DOHH2 (cell line): Measurements from ENCODE around the gene U2AF2.

Experiments used
- H3F3A ChIP-seq: fragments of 200-600 bp; sonication (generic), shearing (Covaris generic); 2 replicates; pipeline ENCODE4 v1.6.0; 2016; ENCODE audit warnings: antibody characterized with exemption, mild to moderate bottlenecking; ENCODE audit not compliant: control insufficient read depth, insufficient read depth
- H3K27ac ChIP-seq: fragments of 200-600 bp; sonication (generic); 2 replicates; pipeline ENCODE4 v1.5.1; 2014; ENCODE audit warnings: low read depth, mild to moderate bottlenecking, low read length, moderate library complexity
- H3K27me3 ChIP-seq: fragments of 200-600 bp; sonication (generic); 2 replicates; pipeline ENCODE4 v1.6.1; 2014; ENCODE audit warnings: mild to moderate bottlenecking, low read length, mixed read lengths; ENCODE audit not compliant: control insufficient read depth
- H3K36me3 ChIP-seq: fragments of 200-600 bp; sonication (generic); 2 replicates; pipeline ENCODE4 v1.6.1; 2014; ENCODE audit warnings: mild to moderate bottlenecking, low read length, moderate library complexity, mixed read lengths; ENCODE audit not compliant: control insufficient read depth
- H3K4me1 ChIP-seq: fragments of 200-600 bp; sonication (generic); 2 replicates; pipeline ENCODE4 v1.6.1; 2014; ENCODE audit warnings: mild to moderate bottlenecking, low read length, mixed read lengths; ENCODE audit not compliant: control insufficient read depth
- H3K4me2 ChIP-seq: fragments of 200-600 bp; sonication (generic); 2 replicates; pipeline ENCODE4 v1.6.0; 2014; ENCODE audit warnings: mild to moderate bottlenecking, low read length, moderate library complexity
- H3K4me3 ChIP-seq: fragments of 200-600 bp; sonication (generic); 2 replicates; pipeline ENCODE4 v1.5.1; 2014; ENCODE audit warnings: mild to moderate bottlenecking, low read length, mixed read lengths
- H3K79me2 ChIP-seq: fragments of 200-600 bp; sonication (generic); 2 replicates; pipeline ENCODE4 v1.6.1; 2014; ENCODE audit warnings: mild to moderate bottlenecking, low read length, mixed read lengths; ENCODE audit not compliant: control insufficient read depth
- H3K9me2 ChIP-seq: fragments of 200-600 bp; sonication (generic); replicated peaks from 2 replicates; pipeline ENCODE4 v1.6.1; 2014; ENCODE audit warnings: mild to moderate bottlenecking, low read length, mixed read lengths; ENCODE audit not compliant: control insufficient read depth
- H3K9me3 ChIP-seq: fragments of 200-600 bp; sonication (generic); 2 replicates; pipeline ENCODE4 v1.6.1; 2014; ENCODE audit warnings: antibody characterized with exemption, low read length, mixed read lengths; ENCODE audit not compliant: control insufficient read depth, insufficient read depth
- H4K20me1 ChIP-seq: fragments of 200-600 bp; sonication (generic); 2 replicates; pipeline ENCODE4 v1.6.0; 2014; ENCODE audit warnings: low read depth, mild to moderate bottlenecking, antibody characterized with exemption, low read length, moderate library complexity; ENCODE audit not compliant: control insufficient read depth, insufficient read depth
- CTCF ChIP-seq: fragments of 200-600 bp; sonication (generic); IDR thresholded peaks from one replicate; pipeline ENCODE4 v1.5.1; 2014; ENCODE audit warnings: antibody characterized with exemption, mild to moderate bottlenecking, low read depth, low read length; ENCODE audit not compliant: poor library complexity, severe bottlenecking
- EZH2phosphoT487 ChIP-seq: fragments of 200-600 bp; sonication (generic); IDR thresholded peaks from 2 replicates; pipeline ENCODE4 v1.6.1; 2017; ENCODE audit warnings: borderline replicate concordance, mild to moderate bottlenecking, antibody characterized with exemption, low read length, moderate library complexity, mixed read lengths

U2AF2 gene

GRCh38 chr19:55643003-55643886, 11.6 kb upstream of the U2AF2 start, which contains the start of gene ZNF581:
TSS of gene ZNF581 (plus strand) at chr19:55643649. CDS start at chr19:55644572, 923 bp downstream.
- Histone ChIP-seq H3K4me3 (peak within 1 kb of the TSS; percentile 95), H3K36me3 (peaks cover 59% of the 10 kb centered on the region), H3K4me2 (peak within 1 kb of the TSS; percentile 87), H3F3A (peaks cover 46% of the 10 kb centered on the region), H3K27me3 (no peaks in the 10 kb centered on the region), H3K79me2 (peaks cover 79% of the 10 kb centered on the region), H3K9me2 (no peaks in the 10 kb centered on the region), H3K9me3 (no peaks in the 10 kb centered on the region), H4K20me1 (no peaks in the 10 kb centered on the region), H3K27ac (peak within 1 kb of the TSS; percentile 99), H3K4me1 (peaks cover 63% of the 10 kb centered on the region)
- TF ChIP-seq CTCF (no peak), EZH2phosphoT487 (no peak)

- Histone ChIP-seq H4K20me1 (no peaks in the 10 kb centered on the region), H3F3A (peaks cover 46% of the 10 kb centered on the region), H3K4me2 (peak overlapping the region; percentile 87), H3K9me2 (no peaks in the 10 kb centered on the region), H3K79me2 (peaks cover 81% of the 10 kb centered on the region), H3K9me3 (no peaks in the 10 kb centered on the region), H3K27ac (peak overlapping the region; percentile 99), H3K4me3 (peak overlapping the region; percentile 95), H3K27me3 (no peaks in the 10 kb centered on the region), H3K36me3 (peaks cover 61% of the 10 kb centered on the region), H3K4me1 (peaks cover 63% of the 10 kb centered on the region)
- TF ChIP-seq CTCF = no peak
- no peak for TF ChIP-seq EZH2phosphoT487
Measured at GRCh38 chr19:55643887-55644176, 11.0 kb upstream of the U2AF2 start.

DNA sequence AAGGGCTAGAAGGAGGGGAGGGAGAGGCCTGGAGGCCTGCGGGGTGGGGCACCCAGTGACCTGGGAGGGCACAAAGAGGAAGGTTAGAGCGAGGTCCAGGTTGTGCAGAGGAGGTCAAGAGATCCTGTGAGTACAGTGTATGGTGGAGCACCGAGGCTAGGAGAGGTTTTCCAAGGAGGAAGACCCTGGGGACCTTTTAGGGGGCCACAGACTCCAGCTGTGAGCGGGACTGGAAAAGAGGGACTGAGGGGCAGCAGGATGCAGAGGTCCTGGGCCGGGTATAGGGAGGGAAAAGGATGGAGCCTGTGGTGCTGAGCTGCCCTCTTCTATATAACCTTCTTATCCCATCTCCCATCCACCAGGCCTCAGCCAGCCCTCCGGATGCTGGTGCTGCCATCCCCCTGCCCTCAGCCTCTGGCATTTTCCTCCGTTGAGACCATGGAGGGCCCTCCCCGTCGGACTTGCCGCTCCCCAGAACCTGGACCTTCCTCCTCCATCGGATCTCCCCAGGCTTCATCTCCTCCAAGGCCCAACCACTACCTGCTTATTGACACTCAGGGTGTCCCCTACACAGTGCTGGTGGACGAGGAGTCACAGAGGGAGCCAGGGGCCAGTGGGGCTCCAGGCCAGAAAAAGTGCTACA, 10.5 kb upstream of the U2AF2 start:
- peak overlapping the region; percentile 95 for H3K4me3 ChIP-seq
- H3K79me2 ChIP-seq = peaks cover 83% of the 10 kb centered on the region
- peak overlapping the region; percentile 99 for H3K27ac ChIP-seq
- peaks cover 63% of the 10 kb centered on the region for H3K36me3 ChIP-seq
- TF ChIP-seq EZH2phosphoT487 = no peak
- TF ChIP-seq CTCF = no peak
- H3K9me3 ChIP-seq = no peaks in the 10 kb centered on the region
- H3K27me3 ChIP-seq = no peaks in the 10 kb centered on the region
- H3K4me2 ChIP-seq = peak overlapping the region; percentile 87
- H4K20me1 ChIP-seq = no peaks in the 10 kb centered on the region
- peaks cover 63% of the 10 kb centered on the region for H3K4me1 ChIP-seq
- H3F3A ChIP-seq = peaks cover 44% of the 10 kb centered on the region
- no peaks in the 10 kb centered on the region for H3K9me2 ChIP-seq
